DMS79 treated with DMSO at 0.1 percent for 48 hours (cell line): ENCODE results near the gene RPL12.
"Not testable (repeated sequence)": the region's sequence is repeated elsewhere in the genome, so short reads cannot be mapped to it uniquely, and the experiment has no call there.

Experiments
- DNase-seq: peaks from one replicate; lab custom pipeline; 2025; lab: John Stamatoyannopoulos, UW

The RPL12 gene

GRCh38 chr9:127467621-127468020 is 16.4 kb upstream of the RPL12 start:
- no peak for DNase-seq

- DNase-seq, result not testable (repeated sequence)
Observed at GRCh38 chr9:127466407-127466917, 15.3 kb upstream of the RPL12 start.

GRCh38 chr9:127463911-127464310 is 12.7 kb upstream of the RPL12 start:
- no peak for DNase-seq

- DNase-seq, result no peak
Observed at GRCh38 chr9:127463382-127463781, 12.2 kb upstream of the RPL12 start.

GRCh38 chr9:127458921-127459320 is 7.7 kb upstream of the RPL12 start:
- no peak for DNase-seq

- no peak for DNase-seq
Observed at GRCh38 chr9:127457191-127457878, 6.1 kb upstream of the RPL12 start.

- no peak for DNase-seq
Observed at GRCh38 chr9:127455324-127455992, 4.3 kb upstream of the RPL12 start.

- peak; percentile 10 for DNase-seq
Observed at GRCh38 chr9:127452691-127453090, 1.5 kb upstream of the RPL12 start.

GRCh38 chr9:127451858-127452656 is 851 bp upstream of the RPL12 start:
- peak; percentile 10 for DNase-seq

GRCh38 chr9:127451608-127451857 is 327 bp upstream of the RPL12 start:
- peak; percentile 74 for DNase-seq

GRCh38 chr9:127450243-127450760 is 904 bp downstream of the RPL12 start:
- no peak for DNase-seq

- no peak for DNase-seq
Observed at GRCh38 chr9:127449332-127449966, 1.8 kb downstream of the RPL12 start.

- DNase-seq, result no peak
Observed at GRCh38 chr9:127448112-127448805, 2.9 kb downstream of the RPL12 start.

GRCh38 chr9:127447416-127448111 is 3.6 kb downstream of the RPL12 start:
- DNase-seq, result no peak

- DNase-seq, result no peak
Observed at GRCh38 chr9:127446713-127447415, 4.3 kb downstream of the RPL12 start.

GRCh38 chr9:127445851-127446712 is 5.1 kb downstream of the RPL12 start:
- no peak for DNase-seq

- DNase-seq, result no peak
Observed at GRCh38 chr9:127444921-127445850, 6.0 kb downstream of the RPL12 start.

GRCh38 chr9:127444283-127444920 is 6.8 kb downstream of the RPL12 start:
- no peak for DNase-seq
